A549 (cell line): Measurements from ENCODE around the gene B3GAT3. TPM values are rescaled to one million over a fixed set of nuclear protein-coding genes. Genes with fewer than 3 reads are reported as not detected.
A peak's percentile ranks its signal among the peaks of the same experiment; 100 is the strongest.

Experiments
- ATOH8 ChIP-seq: fragments of 250-450 bp; sonication (Bioruptor Pico); IDR thresholded peaks from 2 replicates; pipeline ENCODE4 v1.5.0; 2020; ENCODE audit warnings: low read depth, mild to moderate bottlenecking, moderate library complexity
- BCL3 ChIP-seq: fragments of >200 bp; sonication (Bioruptor Twin); formaldehyde crosslinking; IDR thresholded peaks from 3 replicates; pipeline ENCODE4 v1.6.1; 2016
- CBX2 ChIP-seq: fragments of 200-600 bp; sonication (generic); IDR thresholded peaks from 2 replicates; pipeline ENCODE4 v1.6.1; 2016; ENCODE audit warnings: low read depth, mild to moderate bottlenecking, borderline replicate concordance
- CHD2 ChIP-seq: fragments of 150-350 bp; IDR thresholded peaks from 2 replicates; pipeline ENCODE4 v1.6.1; 2014; ENCODE audit warnings: low read length; ENCODE audit not compliant: partially characterized antibody
- CHD4 ChIP-seq: fragments of 200-600 bp; sonication (generic); IDR thresholded peaks from 2 replicates; pipeline ENCODE4 v1.6.1; 2016; ENCODE audit warnings: antibody characterized with exemption, mild to moderate bottlenecking, borderline replicate concordance
- CTCF ChIP-seq: fragments of >200 bp; sonication (Bioruptor Twin); formaldehyde crosslinking; IDR thresholded peaks from 3 replicates; pipeline ENCODE4 v1.5.1; 2016
- E2F6 ChIP-seq: IDR thresholded peaks from 2 replicates; pipeline ENCODE4 v1.6.1; 2012; ENCODE audit warnings: low read depth, borderline replicate concordance
- EHF ChIP-seq: fragments of 250-450 bp; sonication (Bioruptor Pico); IDR thresholded peaks from 2 replicates; pipeline ENCODE4 v1.5.0; 2020; ENCODE audit warnings: mild to moderate bottlenecking
- ELK1 ChIP-seq: fragments of 150-350 bp; IDR thresholded peaks from 2 replicates; pipeline ENCODE4 v1.6.1; 2014; ENCODE audit warnings: low read depth, mild to moderate bottlenecking, low read length
- ESRRA ChIP-seq: fragments of 150-350 bp; IDR thresholded peaks from 2 replicates; pipeline ENCODE4 v1.6.1; 2014; ENCODE audit warnings: mild to moderate bottlenecking, low read length, borderline replicate concordance
- FOSB ChIP-seq: fragments of 250-450 bp; sonication (Bioruptor Pico); IDR thresholded peaks from 2 replicates; pipeline ENCODE4 v1.5.0; 2020; ENCODE audit warnings: mild to moderate bottlenecking, moderate library complexity
- FOSL2 ChIP-seq, 2 experiments: fragments of 450-650 bp in 1 of 2; fragments of >200 bp in 1 of 2; sonication (Bioruptor Twin) in 1 of 2; formaldehyde crosslinking; IDR thresholded peaks; 2 replicates each; pipeline versions ENCODE4 v1.5.0 to v1.6.1; 2016 to 2020; ENCODE audit warnings: mild to moderate bottlenecking in 1 of 2, moderate library complexity in 1 of 2
- GATA3 ChIP-seq: IDR thresholded peaks from 2 replicates; pipeline ENCODE4 v1.6.1; 2012; ENCODE audit warnings: borderline replicate concordance
- HES2 ChIP-seq: fragments of >200 bp; sonication (Bioruptor Twin); formaldehyde crosslinking; IDR thresholded peaks from 2 replicates; pipeline ENCODE4 v1.6.1; 2016
- HMGXB4 ChIP-seq: fragments of 250-450 bp; sonication (Bioruptor Pico); IDR thresholded peaks from 2 replicates; pipeline ENCODE4 v1.5.0; 2021; ENCODE audit warnings: mild to moderate bottlenecking, moderate library complexity, borderline replicate concordance
- HOXB13 ChIP-seq: fragments of 250-450 bp; sonication (Bioruptor Pico); IDR thresholded peaks from 2 replicates; pipeline ENCODE4 v1.5.0; 2020; ENCODE audit warnings: low read depth, mild to moderate bottlenecking, moderate library complexity
- HOXB5 ChIP-seq: fragments of 250-450 bp; sonication (Bioruptor Pico); IDR thresholded peaks from 2 replicates; pipeline ENCODE4 v1.5.0; 2020; ENCODE audit warnings: mild to moderate bottlenecking, moderate library complexity
- KDM1A ChIP-seq: fragments of 200-600 bp; sonication (generic); IDR thresholded peaks from 2 replicates; pipeline ENCODE4 v1.6.1; 2016; ENCODE audit warnings: low read depth, mild to moderate bottlenecking
- PHF8 ChIP-seq: fragments of 200-600 bp; sonication (generic); IDR thresholded peaks from 2 replicates; pipeline ENCODE4 v1.6.1; 2016; ENCODE audit warnings: low read depth, mild to moderate bottlenecking, antibody characterized with exemption, moderate library complexity, borderline replicate concordance
- REST ChIP-seq: fragments of 200-600 bp; sonication (generic); IDR thresholded peaks from 2 replicates; pipeline ENCODE4 v1.6.1; 2016; ENCODE audit warnings: antibody characterized with exemption, mild to moderate bottlenecking, moderate library complexity
- SREBF2 ChIP-seq: fragments of 450-650 bp; IDR thresholded peaks from 2 replicates; pipeline ENCODE4 v1.6.1; 2014; ENCODE audit warnings: mild to moderate bottlenecking, moderate library complexity
- TFCP2L1 ChIP-seq: fragments of 250-450 bp; sonication (Bioruptor Pico); IDR thresholded peaks from 2 replicates; pipeline ENCODE4 v1.5.0; 2021; ENCODE audit warnings: mild to moderate bottlenecking
- TP53 ChIP-seq: fragments of 250-450 bp; sonication (Bioruptor Pico); IDR thresholded peaks from 2 replicates; pipeline ENCODE4 v1.5.0; 2021; ENCODE audit warnings: mild to moderate bottlenecking, moderate library complexity
- ZNF302 ChIP-seq: fragments of 250-450 bp; sonication (Bioruptor Pico); IDR thresholded peaks from 2 replicates; pipeline ENCODE4 v1.9.0; 2021; ENCODE audit warnings: inconsistent platforms, mild to moderate bottlenecking, moderate library complexity
- ZSCAN20 ChIP-seq: fragments of 250-450 bp; sonication (Bioruptor Pico); IDR thresholded peaks from 2 replicates; pipeline ENCODE4 v1.8.0; 2022; ENCODE audit warnings: mild to moderate bottlenecking, moderate library complexity
- polyA plus RNA-seq, 4 experiments: library from polyadenylated mRNA; depleted of rRNA in 3 of 4; stranded (reverse); fragments of >200 nt; fragmentation: RNase III in 1 of 4; extraction: RNeasy Plus Mini Kit Qiagen cat#74134 plus additional on column Dnase treatment in 1 of 4; gene quantifications; 2 replicates in 3 of 4; 3 replicates in 1 of 4; pipeline ENCODE4 v1.2.3, GENCODE V29; 2011 to 2017

B3GAT3 gene
- polyA plus RNA-seq, 2 of the 4 experiments (the other 2 are of a cell fraction), result 19.0 to 41.0 TPM

GRCh38 chr11:62612366-62613290, 9.2 kb downstream of the B3GAT3 start, which contains the start of the genes EML3 and ROM1 (continued):
- TF ChIP-seq REST, result no peak
- TF ChIP-seq PHF8, result no peak
- no peak for TF ChIP-seq HOXB13 (CRISPR knock-in tag)
- TF ChIP-seq FOSL2 (IDR thresholded peaks at IDR 0.05), result no peak
- no peak for TF ChIP-seq FOSL2 (CRISPR knock-in tag; IDR thresholded peaks at IDR 0.05)
- no peak for TF ChIP-seq TFCP2L1 (CRISPR knock-in tag)
- TF ChIP-seq KDM1A, result no peak
- no peak for TF ChIP-seq CHD4
- no peak for TF ChIP-seq TP53
- TF ChIP-seq HMGXB4 (CRISPR knock-in tag), result peak; percentile 93; the same call in 1 of the 2 replicates
- TF ChIP-seq HES2, result no peak
- peak; percentile 100 for TF ChIP-seq CTCF
- TF ChIP-seq CHD2, result no peak
- TF ChIP-seq ZNF302 (CRISPR knock-in tag), result no peak
- TF ChIP-seq BCL3, result no peak; the same call in 2 of the 3 replicates
- no peak for TF ChIP-seq HOXB5 (CRISPR knock-in tag)
- no peak for TF ChIP-seq SREBF2
- TF ChIP-seq ZSCAN20 (CRISPR knock-in tag), result no peak
- TF ChIP-seq ELK1, result no peak
- no peak for TF ChIP-seq ATOH8 (CRISPR knock-in tag)
- TF ChIP-seq FOSB (CRISPR knock-in tag), result no peak
- no peak for TF ChIP-seq GATA3
- TF ChIP-seq EHF, result no peak
- no peak for TF ChIP-seq ESRRA
- TF ChIP-seq CBX2, result no peak
- no peak for TF ChIP-seq E2F6
